Memory B cell (primary cell): ENCODE data around the gene SKI.

Experiments
- ATAC-seq: fragments of 150-1000 bp; cut with Tn5 transposase; 2 replicates; pipeline ENCODE4 v1.10.0; 2021; ENCODE audit warnings: low read depth, mild to moderate bottlenecking, moderate library complexity
- DNase-seq, 2 donors: peaks; one replicate each; pipeline ENCODE4 v3.0.0; 2022; ENCODE audit warnings: low spot score in 2 of 2
- H3K27ac Mint-ChIP-seq: one replicate; pipeline ENCODE4 v1.8.0; 2022; ENCODE audit warnings: mild to moderate bottlenecking, moderate library complexity, mixed read lengths
- H3K27me3 Mint-ChIP-seq: one replicate; pipeline ENCODE4 v1.8.0; 2022; ENCODE audit warnings: mixed read lengths
- H3K36me3 Mint-ChIP-seq: one replicate; pipeline ENCODE4 v1.8.0; 2022; ENCODE audit warnings: mild to moderate bottlenecking, mixed read lengths
- H3K4me1 Mint-ChIP-seq: one replicate; pipeline ENCODE4 v1.8.0; 2022; ENCODE audit warnings: mixed read lengths
- H3K4me3 Mint-ChIP-seq: one replicate; pipeline ENCODE4 v1.8.0; 2022; ENCODE audit warnings: mild to moderate bottlenecking, moderate library complexity, mixed read lengths
- H3K9me3 Mint-ChIP-seq: one replicate; pipeline ENCODE4 v1.8.0; 2022; ENCODE audit warnings: mixed read lengths

SKI gene

DNA sequence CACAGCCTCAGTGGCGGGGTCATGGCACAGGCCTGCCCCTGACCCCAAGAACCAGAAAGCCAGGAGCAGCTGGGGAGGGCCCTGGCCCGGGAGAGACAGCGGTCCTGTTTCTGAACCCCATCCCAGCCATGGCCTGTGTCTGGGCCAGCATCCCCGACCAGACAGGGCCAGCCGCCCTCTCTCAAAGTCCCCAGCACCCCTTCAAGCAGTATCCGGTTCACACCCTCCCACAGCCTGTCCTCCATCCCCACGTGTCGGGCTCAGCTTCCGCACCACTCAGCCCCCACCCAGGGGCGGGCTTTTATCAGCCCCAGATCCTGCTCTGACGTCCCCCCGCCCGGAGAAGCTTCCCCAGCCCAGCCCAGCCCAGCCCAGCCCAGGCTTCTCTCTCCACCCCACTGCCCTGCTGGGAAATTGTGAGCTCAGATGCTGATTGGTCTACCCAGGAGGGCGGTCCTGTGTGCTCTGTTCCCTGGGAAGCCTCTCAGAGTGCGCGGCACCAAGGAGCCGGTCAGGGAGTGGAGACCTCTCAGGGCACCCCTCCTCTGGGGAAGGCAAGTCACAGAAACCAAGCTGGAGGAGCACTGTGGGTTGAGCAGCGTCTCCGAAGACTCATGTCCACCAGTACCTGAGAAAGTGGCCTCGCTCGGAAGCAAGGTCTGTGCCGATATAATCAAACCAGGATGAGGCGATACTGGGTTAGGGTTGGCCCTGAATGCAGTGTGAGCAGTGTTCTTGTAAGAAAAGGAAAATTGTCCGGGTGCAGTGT lies 28.9 kb upstream of the SKI start:
- Mint-ChIP-seq H3K4me1 (peaks cover 20% of the 10 kb centered on the region), H3K9me3 (no peaks in the 10 kb centered on the region), H3K36me3 (no peaks in the 10 kb centered on the region), H3K4me3 (peak overlapping the region; percentile 80), H3K27ac (peak overlapping the region; percentile 47), H3K27me3 (no peaks in the 10 kb centered on the region)
- ATAC-seq (peak; percentile 19), DNase-seq (no peak)

DNA sequence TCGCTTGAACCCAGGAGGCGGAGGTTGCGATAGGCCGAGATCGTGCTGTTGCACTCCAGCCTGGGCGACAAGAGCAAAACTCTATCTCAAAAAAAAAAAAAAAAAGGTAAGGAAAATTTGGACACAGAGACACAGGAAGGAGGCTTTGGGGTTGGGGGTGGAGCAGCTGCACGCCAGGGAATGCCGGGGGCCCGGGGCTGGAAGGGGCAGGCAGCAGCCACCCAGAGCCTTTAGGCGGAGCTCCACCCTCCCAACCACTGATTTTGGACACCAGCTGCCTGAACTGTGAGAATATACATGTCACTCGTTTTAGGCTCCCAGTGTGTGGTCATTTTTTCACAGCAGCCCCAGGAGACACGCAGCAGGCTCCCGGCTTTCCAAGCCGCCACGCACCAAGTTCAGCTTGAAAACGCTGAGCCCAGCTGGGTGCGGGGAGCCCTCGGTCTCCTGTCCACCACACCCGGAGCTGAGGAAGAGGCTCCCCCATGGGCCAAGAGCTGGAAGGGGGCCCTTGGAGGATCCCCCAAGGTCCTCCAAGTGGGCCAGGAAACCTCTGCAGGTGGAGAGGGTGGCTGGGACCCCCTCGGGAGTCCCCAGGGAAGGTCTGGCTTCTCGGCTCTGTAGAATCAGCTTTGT lies 27.7 kb upstream of the SKI start:
- ATAC-seq (no peak), DNase-seq (no peak)
- H3K4me1 Mint-ChIP-seq: peaks cover 20% of the 10 kb centered on the region
- no peaks in the 10 kb centered on the region for H3K27me3 Mint-ChIP-seq
- no peak overlapping the region for H3K27ac Mint-ChIP-seq
- no peaks in the 10 kb centered on the region for H3K36me3 Mint-ChIP-seq
- no peak overlapping the region for H3K4me3 Mint-ChIP-seq
- H3K9me3 Mint-ChIP-seq: no peaks in the 10 kb centered on the region

DNA sequence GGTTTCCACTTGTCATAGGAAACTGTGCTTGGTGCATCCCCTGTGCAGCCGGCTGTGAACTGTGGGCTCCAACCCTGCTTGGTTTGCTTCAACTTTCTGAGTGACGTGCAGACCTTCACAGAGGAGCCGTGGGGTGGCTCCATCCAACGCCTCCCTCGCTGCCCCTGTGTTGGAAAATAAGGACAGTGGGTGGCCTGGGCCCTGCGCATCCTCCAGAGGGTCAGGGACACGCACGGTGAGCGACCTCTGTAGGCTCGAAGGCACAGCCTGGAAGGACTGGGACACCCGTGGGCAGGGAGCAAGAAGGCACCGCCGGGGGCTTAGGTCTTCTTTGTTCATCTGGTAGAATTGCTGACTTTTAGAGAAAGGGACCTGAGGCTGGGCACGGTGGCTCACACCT lies 27.1 kb upstream of the SKI start:
- Mint-ChIP-seq H3K27ac (no peak overlapping the region), H3K4me1 (peaks cover 23% of the 10 kb centered on the region), H3K4me3 (no peak overlapping the region), H3K27me3 (no peaks in the 10 kb centered on the region), H3K36me3 (no peaks in the 10 kb centered on the region), H3K9me3 (no peaks in the 10 kb centered on the region)
- DNase-seq (no peak), ATAC-seq (no peak)

DNA sequence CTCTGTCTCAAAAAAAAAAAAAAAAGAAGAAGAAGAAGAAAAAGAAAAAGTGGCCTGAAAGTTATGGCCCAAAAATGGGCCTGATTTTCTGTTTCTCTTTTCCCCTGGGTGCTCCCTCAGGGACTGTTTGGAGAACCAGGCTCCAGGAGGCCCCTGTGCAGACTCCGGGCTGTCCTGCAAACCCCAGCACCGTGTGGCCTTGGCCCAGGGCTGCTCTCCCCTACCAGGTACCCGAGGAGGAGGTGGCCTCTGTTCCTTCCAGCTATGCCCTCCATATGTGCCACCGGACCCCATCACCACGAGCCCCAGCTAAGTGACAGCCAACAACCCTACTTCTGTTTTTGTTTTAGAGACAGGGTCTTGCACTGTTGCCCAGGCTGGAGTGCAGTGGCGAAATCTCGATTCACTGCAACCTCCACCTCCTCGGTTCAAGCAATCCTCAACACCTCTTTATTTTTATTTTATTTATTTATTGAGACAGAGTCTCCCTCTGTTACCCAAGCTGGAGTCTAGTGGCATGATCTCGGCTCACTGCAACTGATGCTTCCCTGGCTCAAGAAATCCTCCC lies 26.0 kb upstream of the SKI start:
- no peak overlapping the region for H3K27ac Mint-ChIP-seq
- no peaks in the 10 kb centered on the region for H3K9me3 Mint-ChIP-seq
- DNase-seq (no peak), ATAC-seq (no peak)
- H3K36me3 Mint-ChIP-seq: no peaks in the 10 kb centered on the region
- no peak overlapping the region for H3K4me3 Mint-ChIP-seq
- no peaks in the 10 kb centered on the region for H3K27me3 Mint-ChIP-seq
- H3K4me1 Mint-ChIP-seq: peaks cover 23% of the 10 kb centered on the region

DNA sequence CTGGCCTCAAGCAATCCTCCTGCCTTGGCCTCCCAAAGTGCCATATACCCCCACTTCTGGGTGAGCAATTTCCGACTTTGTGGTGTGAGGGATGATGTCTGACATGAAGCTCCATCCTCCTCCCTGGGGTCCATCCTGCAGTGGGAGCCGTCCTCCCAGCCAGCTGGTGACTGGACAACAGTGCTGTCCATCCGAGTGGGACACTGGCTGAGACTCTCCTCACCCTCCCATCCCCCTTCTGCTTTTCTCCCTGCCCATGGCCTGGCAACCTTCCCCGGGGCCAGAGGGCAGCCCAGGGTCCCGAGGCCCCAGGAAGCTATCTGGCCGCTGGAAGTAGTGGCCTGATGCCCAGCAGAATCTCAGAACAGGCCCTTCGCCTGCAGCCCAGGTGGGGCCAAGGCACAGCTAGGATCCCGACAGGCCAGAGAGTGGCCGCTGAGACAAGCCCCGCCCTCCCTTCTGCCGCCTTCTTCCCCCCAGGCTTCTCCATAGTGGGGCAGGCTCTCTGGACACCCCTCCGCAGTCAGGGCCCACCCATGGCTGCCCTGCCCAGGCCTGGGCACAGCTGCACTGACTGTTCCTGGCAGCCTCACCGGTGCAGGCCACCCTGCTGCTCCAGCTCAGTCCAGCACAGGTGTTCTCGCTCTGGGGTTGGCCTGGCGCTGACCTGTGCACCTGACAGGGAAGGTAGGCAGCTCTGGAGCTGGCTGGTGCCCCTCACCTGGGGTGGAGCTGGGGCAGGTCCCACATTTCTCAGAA lies 25.1 kb upstream of the SKI start:
- no peaks in the 10 kb centered on the region for H3K36me3 Mint-ChIP-seq
- peak overlapping the region; percentile 24 for H3K4me3 Mint-ChIP-seq
- no peak for ATAC-seq
- no peaks in the 10 kb centered on the region for H3K27me3 Mint-ChIP-seq
- peak overlapping the region; percentile 24 for H3K27ac Mint-ChIP-seq
- peaks cover 23% of the 10 kb centered on the region for H3K4me1 Mint-ChIP-seq
- no peak for DNase-seq
- H3K9me3 Mint-ChIP-seq: no peaks in the 10 kb centered on the region

GRCh38 chr1:2203671-2204414 lies 24.3 kb upstream of the SKI start:
- Mint-ChIP-seq H3K36me3 (no peaks in the 10 kb centered on the region), H3K27ac (no peak overlapping the region), H3K4me3 (no peak overlapping the region), H3K4me1 (peaks cover 20% of the 10 kb centered on the region), H3K27me3 (no peaks in the 10 kb centered on the region), H3K9me3 (no peaks in the 10 kb centered on the region)
- DNase-seq (peak in 1 of 2 donors; percentile 27), ATAC-seq (no peak)

GRCh38 chr1:2204415-2205190 lies 23.5 kb upstream of the SKI start:
- Mint-ChIP-seq H3K4me1 (peaks cover 12% of the 10 kb centered on the region), H3K27ac (peak overlapping the region; percentile 35), H3K4me3 (peak overlapping the region; percentile 49), H3K27me3 (no peaks in the 10 kb centered on the region), H3K36me3 (no peaks in the 10 kb centered on the region), H3K9me3 (no peaks in the 10 kb centered on the region)
- ATAC-seq (peak; percentile 30), DNase-seq (peak in 1 of 2 donors; percentile 69)

DNA sequence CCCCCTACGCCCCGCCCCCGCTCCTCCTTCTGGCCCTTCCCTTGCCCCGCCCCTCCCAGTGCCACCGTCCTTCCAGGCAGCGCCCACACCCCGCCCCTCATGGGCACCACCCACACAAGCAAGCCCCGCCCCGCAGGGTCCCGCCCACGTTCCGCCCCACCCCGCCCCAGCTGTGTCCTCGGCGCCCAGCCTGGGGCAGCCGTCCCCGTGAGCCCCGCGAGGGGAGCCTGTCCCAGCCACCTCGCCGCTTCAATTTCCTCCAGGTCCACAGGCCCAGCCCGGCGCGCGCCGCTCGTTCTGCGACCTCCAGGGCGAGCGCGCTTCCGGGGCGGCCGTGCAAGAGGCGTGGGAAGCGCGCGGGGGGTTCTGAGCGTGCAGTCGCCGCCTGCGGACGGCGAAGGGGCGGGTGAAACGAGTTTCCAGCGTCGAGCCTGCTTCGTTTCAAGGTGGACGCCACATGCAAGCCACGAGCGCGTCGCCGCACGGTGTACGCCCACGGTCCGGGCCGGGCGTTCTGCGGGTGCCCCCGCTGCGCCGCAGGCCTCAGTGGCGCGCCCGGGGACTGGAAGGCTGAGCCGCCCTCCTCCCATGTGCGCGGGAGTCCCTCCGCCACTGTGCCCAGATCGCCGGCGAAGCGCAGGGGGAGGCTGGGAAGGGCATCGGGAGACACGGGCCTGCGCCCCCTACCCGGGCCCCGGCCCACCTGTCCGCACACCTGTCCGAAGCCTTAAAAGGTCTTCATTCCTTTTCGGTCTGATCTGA lies 22.7 kb upstream of the SKI start:
- no peaks in the 10 kb centered on the region for H3K36me3 Mint-ChIP-seq
- H3K27me3 Mint-ChIP-seq: no peaks in the 10 kb centered on the region
- H3K4me3 Mint-ChIP-seq: peak overlapping the region; percentile 80
- peaks cover 11% of the 10 kb centered on the region for H3K4me1 Mint-ChIP-seq
- DNase-seq: peak; percentile 91 to 92
- peak; percentile 91 for ATAC-seq
- peak overlapping the region; percentile 47 for H3K27ac Mint-ChIP-seq
- H3K9me3 Mint-ChIP-seq: no peaks in the 10 kb centered on the region

DNA sequence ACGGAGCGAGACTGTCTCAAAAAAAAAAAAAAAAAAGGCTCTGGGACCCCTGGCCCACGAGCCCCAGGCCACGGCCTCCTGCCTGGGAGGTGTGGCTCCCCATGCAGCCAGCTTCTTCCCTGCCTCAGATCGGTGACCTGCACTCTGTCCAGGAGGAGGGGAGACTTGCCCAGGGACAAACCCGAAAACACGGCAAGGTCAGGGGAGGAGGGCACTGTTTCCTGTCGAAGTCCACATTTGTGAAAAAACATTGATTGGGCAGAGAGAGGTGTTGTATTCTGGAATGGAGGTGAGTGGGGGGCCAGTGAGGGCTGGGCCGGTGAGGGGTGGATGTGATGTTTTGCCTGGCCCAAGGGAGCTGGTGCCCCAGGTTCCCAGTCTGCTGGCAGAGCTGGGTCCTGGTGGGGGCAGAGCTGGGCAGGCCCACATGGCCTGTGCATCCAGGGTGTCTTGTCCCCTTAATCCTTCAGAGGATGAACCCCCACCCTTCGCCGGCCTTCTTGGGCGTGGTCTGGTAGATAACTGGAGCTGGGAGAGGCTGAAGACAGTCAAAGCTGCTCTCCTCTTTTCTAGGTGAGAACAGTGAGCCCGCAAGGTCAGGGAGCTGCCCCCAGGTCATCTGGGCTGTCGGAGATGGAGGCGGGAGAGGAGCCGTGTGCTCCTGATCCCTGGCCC lies 21.2 kb upstream of the SKI start:
- Mint-ChIP-seq H3K9me3 (no peaks in the 10 kb centered on the region), H3K4me1 (peaks cover 9% of the 10 kb centered on the region), H3K36me3 (no peaks in the 10 kb centered on the region), H3K4me3 (no peak overlapping the region), H3K27me3 (no peaks in the 10 kb centered on the region), H3K27ac (no peak overlapping the region)
- DNase-seq: no peak
- ATAC-seq: no peak

GRCh38 chr1:2208309-2209239 lies 19.5 kb upstream of the SKI start:
- Mint-ChIP-seq H3K27me3 (no peaks in the 10 kb centered on the region), H3K4me1 (peaks cover 3% of the 10 kb centered on the region), H3K4me3 (peak overlapping the region; percentile 19), H3K9me3 (no peaks in the 10 kb centered on the region), H3K27ac (no peak overlapping the region), H3K36me3 (no peaks in the 10 kb centered on the region)
- no peak for DNase-seq
- ATAC-seq: no peak

- Mint-ChIP-seq H3K9me3 (no peaks in the 10 kb centered on the region), H3K4me3 (no peak overlapping the region), H3K4me1 (peaks cover 3% of the 10 kb centered on the region), H3K27ac (no peak overlapping the region), H3K27me3 (no peaks in the 10 kb centered on the region), H3K36me3 (no peaks in the 10 kb centered on the region)
- no peak for ATAC-seq
- no peak for DNase-seq
Observed at GRCh38 chr1:2209400-2210083, 18.6 kb upstream of the SKI start.
